Uterus (tissue), 4 donors: Measurements from ENCODE around the gene HTR3A. TPM values are rescaled to one million over a fixed set of nuclear protein-coding genes. Genes with fewer than 3 reads are reported as not detected.

Source experiments
- DNase-seq, 2 donors: peaks; one replicate each; pipeline ENCODE4 v3.0.0-alpha.2; 2019 to 2020
- H3K27ac ChIP-seq, 2 donors: fragments of 200-600 bp; sonication (generic); 1 replicate in 1 of 2; 2 replicates in 1 of 2; pipeline ENCODE4 v1.5.1; 2016 to 2018
- H3K27me3 ChIP-seq, 2 donors: fragments of 200-600 bp; sonication (generic); one replicate each; pipeline ENCODE4 v1.5.1; 2018 to 2019; ENCODE audit warnings: control low read depth in 1 of 2
- H3K36me3 ChIP-seq, 2 donors: fragments of 200-600 bp; sonication (generic); one replicate each; pipeline ENCODE4 v1.5.1; 2019; ENCODE audit warnings: control low read depth in 1 of 2
- H3K4me1 ChIP-seq, 2 donors: fragments of 200-600 bp; sonication (generic); one replicate each; pipeline ENCODE4 v1.5.1; 2018 to 2019; ENCODE audit warnings: control low read depth in 1 of 2
- H3K4me3 ChIP-seq, 2 donors: fragments of 200-600 bp; sonication (generic); 1 replicate in 1 of 2; 2 replicates in 1 of 2; pipeline ENCODE4 v1.5.1; 2018 to 2019; ENCODE audit warnings: mild to moderate bottlenecking in 1 of 2
- H3K9me3 ChIP-seq, 2 donors: fragments of 200-600 bp; sonication (generic); one replicate each; pipeline ENCODE4 v1.5.1; 2019; ENCODE audit warnings: control low read depth in 1 of 2
- POLR2A ChIP-seq, 2 donors: fragments of 450-650 bp; IDR thresholded peaks; one replicate each; pipeline ENCODE4 v1.6.1; 2016; ENCODE audit warnings: antibody characterized with exemption in 2 of 2, mild to moderate bottlenecking in 1 of 2, moderate library complexity in 1 of 2
- intact Hi-C: fragments of 100-400 bp; cut with DNase I; formaldehyde crosslinking; loops from one replicate; pipeline ENCODE4 v1.15.1; 2023; ENCODE audit warnings: low total_unique reads
- total RNA-seq, 4 donors: library from RNA; depleted of rRNA in 3 of 4; stranded (reverse); fragments of >200 nt in 3 of 4; gene quantifications; one replicate each; pipeline versions ENCODE4 v1.1.0 to v1.2.4, GENCODE V29; 2014 to 2023
- TF ChIP-seq, protein P1 (sequence below), 4 experiments: fragments of 200-600 bp in 2 of 4; fragments of 450-650 bp in 2 of 4; sonication (generic) in 2 of 4; IDR thresholded peaks; one replicate each; pipeline ENCODE4 v1.5.1; 2016 to 2019; ENCODE audit warnings: antibody characterized with exemption in 4 of 4, mild to moderate bottlenecking in 2 of 4, moderate library complexity in 1 of 4
- donor health status: DM: yes; HTN: yes; CAD: no.

The HTR3A gene
- total RNA-seq, 4 donors from 2014 or later = 0.14 to 0.21 TPM; not detected in 2

- intact Hi-C loops = no loop called here
- Histone ChIP-seq H3K27me3 (no peaks in the 10 kb centered on the region), H3K27ac (no peak overlapping the region), H3K9me3 (no peaks in the 10 kb centered on the region), H3K4me3 (no peak overlapping the region), H3K36me3 (no peaks in the 10 kb centered on the region), H3K4me1 (no peaks in the 10 kb centered on the region)
- no peak for DNase-seq
- TF ChIP-seq, protein P1, sequence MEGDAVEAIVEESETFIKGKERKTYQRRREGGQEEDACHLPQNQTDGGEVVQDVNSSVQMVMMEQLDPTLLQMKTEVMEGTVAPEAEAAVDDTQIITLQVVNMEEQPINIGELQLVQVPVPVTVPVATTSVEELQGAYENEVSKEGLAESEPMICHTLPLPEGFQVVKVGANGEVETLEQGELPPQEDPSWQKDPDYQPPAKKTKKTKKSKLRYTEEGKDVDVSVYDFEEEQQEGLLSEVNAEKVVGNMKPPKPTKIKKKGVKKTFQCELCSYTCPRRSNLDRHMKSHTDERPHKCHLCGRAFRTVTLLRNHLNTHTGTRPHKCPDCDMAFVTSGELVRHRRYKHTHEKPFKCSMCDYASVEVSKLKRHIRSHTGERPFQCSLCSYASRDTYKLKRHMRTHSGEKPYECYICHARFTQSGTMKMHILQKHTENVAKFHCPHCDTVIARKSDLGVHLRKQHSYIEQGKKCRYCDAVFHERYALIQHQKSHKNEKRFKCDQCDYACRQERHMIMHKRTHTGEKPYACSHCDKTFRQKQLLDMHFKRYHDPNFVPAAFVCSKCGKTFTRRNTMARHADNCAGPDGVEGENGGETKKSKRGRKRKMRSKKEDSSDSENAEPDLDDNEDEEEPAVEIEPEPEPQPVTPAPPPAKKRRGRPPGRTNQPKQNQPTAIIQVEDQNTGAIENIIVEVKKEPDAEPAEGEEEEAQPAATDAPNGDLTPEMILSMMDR (IDR thresholded peaks at IDR 0.05) = no peak
- no peak for TF ChIP-seq POLR2A (IDR thresholded peaks at IDR 0.05)
Observed at GRCh38 chr11:113949891-113950290, 25.0 kb upstream of the HTR3A start.

GRCh38 chr11:113951537-113951936, 23.4 kb upstream of the HTR3A start:
- Histone ChIP-seq H3K27me3 (no peaks in the 10 kb centered on the region), H3K4me3 (no peak overlapping the region), H3K36me3 (no peaks in the 10 kb centered on the region), H3K4me1 (no peaks in the 10 kb centered on the region), H3K9me3 (no peaks in the 10 kb centered on the region), H3K27ac (no peak overlapping the region)
- TF ChIP-seq POLR2A (IDR thresholded peaks at IDR 0.05) = no peak
- TF ChIP-seq, protein P1 (IDR thresholded peaks at IDR 0.05) = no peak
- DNase-seq = no peak
- intact Hi-C loops = no loop called here

- intact Hi-C loops = no loop called here
- Histone ChIP-seq H3K4me1 (no peaks in the 10 kb centered on the region), H3K27ac (no peak overlapping the region), H3K4me3 (no peak overlapping the region), H3K27me3 (no peaks in the 10 kb centered on the region), H3K9me3 (no peaks in the 10 kb centered on the region), H3K36me3 (no peaks in the 10 kb centered on the region)
- DNase-seq = no peak
- TF ChIP-seq POLR2A (IDR thresholded peaks at IDR 0.05) = no peak
- TF ChIP-seq, protein P1 (IDR thresholded peaks at IDR 0.05) = no peak
Observed at GRCh38 chr11:113952070-113952469, 22.8 kb upstream of the HTR3A start.

- Histone ChIP-seq H3K36me3 (no peaks in the 10 kb centered on the region), H3K4me1 (no peaks in the 10 kb centered on the region), H3K27me3 (no peaks in the 10 kb centered on the region), H3K27ac (no peak overlapping the region), H3K4me3 (no peak overlapping the region), H3K9me3 (no peaks in the 10 kb centered on the region)
- TF ChIP-seq, protein P1 (IDR thresholded peaks at IDR 0.05) = no peak
- no peak for TF ChIP-seq POLR2A (IDR thresholded peaks at IDR 0.05)
- intact Hi-C loops = no loop called here
- no peak for DNase-seq
Observed at GRCh38 chr11:113952588-113952987, 22.3 kb upstream of the HTR3A start.

- no peak overlapping the region for H3K27ac ChIP-seq
- H3K27me3 ChIP-seq = no peaks in the 10 kb centered on the region
- H3K4me1 ChIP-seq = no peaks in the 10 kb centered on the region
- DNase-seq = no peak
- intact Hi-C loops = no loop called here
- TF ChIP-seq POLR2A (IDR thresholded peaks at IDR 0.05) = no peak
- TF ChIP-seq, protein P1 (IDR thresholded peaks at IDR 0.05) = no peak
- H3K9me3 ChIP-seq = no peaks in the 10 kb centered on the region
- no peaks in the 10 kb centered on the region for H3K36me3 ChIP-seq
- no peak overlapping the region for H3K4me3 ChIP-seq
Observed at GRCh38 chr11:113954235-113954634, 20.7 kb upstream of the HTR3A start.
